Measurements from ENCODE around the gene CEP85.

The CEP85 gene

DNA sequence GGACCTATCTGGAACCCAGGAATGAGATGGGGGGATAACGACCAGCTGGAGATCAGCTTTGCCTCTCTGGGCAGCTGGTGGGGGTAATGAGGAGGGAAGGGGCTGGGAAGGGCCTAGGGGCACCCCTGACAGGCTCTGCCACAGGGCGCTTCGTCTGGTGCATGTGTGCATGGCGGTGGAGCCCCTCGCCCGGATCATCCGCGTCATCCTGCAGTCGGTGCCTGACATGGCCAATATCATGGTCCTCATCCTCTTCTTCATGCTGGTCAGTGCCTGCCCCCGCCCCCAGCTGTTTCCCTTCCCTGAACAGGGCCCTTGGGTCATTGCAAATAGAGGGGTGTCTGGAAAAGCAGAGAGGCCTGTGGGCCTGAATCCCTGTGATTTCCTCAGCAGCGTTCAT, 36.2 kb upstream of the CEP85 start:
- Histone ChIP-seq H3K4me1 (ENCODE audit: control insufficient read depth in 5 of 5, insufficient read depth in 5 of 5, low read length in 5 of 5) (peaks cover 0 to 7% (median 6%) of the 10 kb centered on the region in 5 donors), H3K9ac (ENCODE audit: low read length in 5 of 5) (no peak overlapping the region), H3K27ac (ENCODE audit: low read depth, low read length) (no peak overlapping the region), H3K9me3 (ENCODE audit: control insufficient read depth in 5 of 5, low read length in 5 of 5) (peaks cover 0 to 2% (median 0%) of the 10 kb centered on the region in 5 donors), H3K36me3 (ENCODE audit: control insufficient read depth in 5 of 5, insufficient read depth in 5 of 5, low read length in 5 of 5) (no peaks in the 10 kb centered on the region), H3K4me3 (ENCODE audit: low read depth in 1 of 5, low read length in 5 of 5) (no peak overlapping the region), H3K27me3 (ENCODE audit: control insufficient read depth in 5 of 5, insufficient read depth in 4 of 5, low read length in 5 of 5) (peaks cover 3 to 14% (median 8%) of the 10 kb centered on the region in 5 donors)

- H3K4me1 ChIP-seq (ENCODE audit: control insufficient read depth in 5 of 5, insufficient read depth in 5 of 5, low read length in 5 of 5) = peaks cover 0 to 7% (median 6%) of the 10 kb centered on the region in 5 donors
- H3K9me3 ChIP-seq (ENCODE audit: control insufficient read depth in 5 of 5, low read length in 5 of 5) = peaks cover 0 to 2% (median 0%) of the 10 kb centered on the region in 5 donors
- no peaks in the 10 kb centered on the region for H3K36me3 ChIP-seq (ENCODE audit: control insufficient read depth in 5 of 5, insufficient read depth in 5 of 5, low read length in 5 of 5)
Measured at GRCh38 chr1:26200413-26200812, 33.6 kb upstream of the CEP85 start.

DNA sequence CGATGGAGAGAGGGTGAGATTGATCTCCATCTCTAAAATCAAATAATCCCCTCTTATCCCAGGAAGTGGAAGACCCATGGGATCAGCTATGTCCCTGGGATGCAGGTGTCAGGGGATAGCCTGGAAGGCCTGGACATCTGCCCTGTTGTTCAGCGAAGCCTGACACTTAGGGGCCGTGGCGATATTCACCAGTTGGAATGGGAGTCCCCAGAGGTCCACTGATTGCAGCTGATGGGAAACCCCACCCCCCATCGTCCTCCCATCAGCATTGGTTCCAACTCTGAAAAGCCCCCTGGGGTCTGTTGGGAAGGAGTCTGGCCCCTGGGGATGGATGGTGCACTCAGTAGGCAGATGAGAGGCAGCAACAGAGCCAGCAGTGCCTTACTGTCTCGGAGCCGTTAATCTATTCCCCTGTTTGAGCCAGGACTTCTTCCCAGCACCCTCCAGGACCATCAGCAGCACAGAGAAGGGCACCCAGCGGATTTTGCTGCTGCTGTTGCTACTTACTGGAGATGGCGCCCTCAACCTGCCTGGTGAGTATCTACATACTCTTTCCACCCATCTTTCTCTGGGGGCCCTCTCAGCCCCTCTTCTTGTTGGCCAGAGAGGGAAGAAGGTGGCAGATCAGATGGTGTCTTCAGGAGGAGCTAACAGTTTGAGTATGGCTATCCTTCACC, 30.2 kb upstream of the CEP85 start:
- H3K9me3 ChIP-seq (ENCODE audit: control insufficient read depth in 5 of 5, low read length in 5 of 5) = peaks cover 0 to 2% (median 0%) of the 10 kb centered on the region in 5 donors
- H3K4me1 ChIP-seq (ENCODE audit: control insufficient read depth in 5 of 5, insufficient read depth in 5 of 5, low read length in 5 of 5) = peaks cover 0 to 7% (median 6%) of the 10 kb centered on the region in 5 donors
- no peak overlapping the region for H3K9ac ChIP-seq (ENCODE audit: low read length in 5 of 5)
- H3K27me3 ChIP-seq (ENCODE audit: control insufficient read depth in 5 of 5, insufficient read depth in 4 of 5, low read length in 5 of 5) = peaks cover 7 to 23% (median 9%) of the 10 kb centered on the region in 5 donors
- H3K4me3 ChIP-seq (ENCODE audit: low read depth in 1 of 5, low read length in 5 of 5) = no peak overlapping the region
- no peak overlapping the region for H3K27ac ChIP-seq (ENCODE audit: low read depth, low read length)
- no peaks in the 10 kb centered on the region for H3K36me3 ChIP-seq (ENCODE audit: control insufficient read depth in 5 of 5, insufficient read depth in 5 of 5, low read length in 5 of 5)

More at GRCh38 chr1:26200413-26200812, 33.6 kb upstream of the CEP85 start:
- Histone ChIP-seq H3K4me3 (ENCODE audit: low read depth in 1 of 5, low read length in 5 of 5) (no peak overlapping the region), H3K27me3 (ENCODE audit: control insufficient read depth in 5 of 5, insufficient read depth in 4 of 5, low read length in 5 of 5) (peaks cover 11 to 23% (median 12%) of the 10 kb centered on the region in 5 donors), H3K27ac (ENCODE audit: low read depth, low read length) (no peak overlapping the region), H3K9ac (ENCODE audit: low read length in 5 of 5) (no peak overlapping the region)

- Histone ChIP-seq H3K27me3 (ENCODE audit: control insufficient read depth in 5 of 5, insufficient read depth in 4 of 5, low read length in 5 of 5) (no peaks in the 10 kb centered on the region), H3K27ac (ENCODE audit: low read depth, low read length) (no peak overlapping the region), H3K4me1 (ENCODE audit: control insufficient read depth in 5 of 5, insufficient read depth in 5 of 5, low read length in 5 of 5) (no peaks in the 10 kb centered on the region), H3K9me3 (ENCODE audit: control insufficient read depth in 5 of 5, low read length in 5 of 5) (no peaks in the 10 kb centered on the region), H3K36me3 (ENCODE audit: control insufficient read depth in 5 of 5, insufficient read depth in 5 of 5, low read length in 5 of 5) (no peaks in the 10 kb centered on the region), H3K9ac (ENCODE audit: low read length in 5 of 5) (no peak overlapping the region), H3K4me3 (ENCODE audit: low read depth in 1 of 5, low read length in 5 of 5) (no peak overlapping the region)
Measured at GRCh38 chr1:26210147-26210870, 23.7 kb upstream of the CEP85 start.

- no peaks in the 10 kb centered on the region for H3K4me1 ChIP-seq (ENCODE audit: control insufficient read depth in 5 of 5, insufficient read depth in 5 of 5, low read length in 5 of 5)
- no peak overlapping the region for H3K9ac ChIP-seq (ENCODE audit: low read length in 5 of 5)
- no peak overlapping the region for H3K27ac ChIP-seq (ENCODE audit: low read depth, low read length)
- H3K27me3 ChIP-seq (ENCODE audit: control insufficient read depth in 5 of 5, insufficient read depth in 4 of 5, low read length in 5 of 5) = no peaks in the 10 kb centered on the region
- H3K36me3 ChIP-seq (ENCODE audit: control insufficient read depth in 5 of 5, insufficient read depth in 5 of 5, low read length in 5 of 5) = no peaks in the 10 kb centered on the region
- no peak overlapping the region for H3K4me3 ChIP-seq (ENCODE audit: low read depth in 1 of 5, low read length in 5 of 5)
- no peaks in the 10 kb centered on the region for H3K9me3 ChIP-seq (ENCODE audit: control insufficient read depth in 5 of 5, low read length in 5 of 5)
Measured at GRCh38 chr1:26212726-26213125, 21.3 kb upstream of the CEP85 start.

DNA sequence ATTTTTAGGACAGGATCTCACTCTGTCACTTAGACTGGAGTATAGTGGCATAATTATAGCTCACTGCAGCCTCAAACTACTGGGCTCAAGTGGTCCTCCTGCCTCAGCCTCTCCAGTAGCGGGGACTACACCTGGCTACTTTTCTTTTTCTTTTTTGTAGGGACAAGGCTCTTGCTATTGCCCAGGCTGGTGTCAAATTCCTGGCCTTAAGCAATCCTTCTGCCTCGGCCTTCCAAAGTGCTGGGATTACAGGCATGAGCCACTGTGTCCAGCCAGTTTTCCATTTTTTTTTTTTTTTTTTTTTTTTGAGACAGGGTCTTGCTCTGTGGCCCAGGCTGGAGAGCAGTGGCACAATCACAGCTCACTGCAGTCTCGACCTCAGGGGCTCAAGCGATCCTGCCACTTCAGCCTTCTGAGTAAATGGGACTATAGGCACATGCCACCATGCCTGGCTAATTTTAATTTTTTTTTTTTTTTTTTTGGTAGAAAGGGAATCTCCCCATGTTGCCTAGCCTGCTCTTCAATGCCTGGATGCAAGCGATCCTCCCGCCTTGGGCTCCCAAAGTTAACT, 20.6 kb upstream of the CEP85 start:
- no peak overlapping the region for H3K4me3 ChIP-seq (ENCODE audit: low read depth in 1 of 5, low read length in 5 of 5)
- no peak overlapping the region for H3K27ac ChIP-seq (ENCODE audit: low read depth, low read length)
- no peaks in the 10 kb centered on the region for H3K27me3 ChIP-seq (ENCODE audit: control insufficient read depth in 5 of 5, insufficient read depth in 4 of 5, low read length in 5 of 5)
- H3K4me1 ChIP-seq (ENCODE audit: control insufficient read depth in 5 of 5, insufficient read depth in 5 of 5, low read length in 5 of 5) = no peaks in the 10 kb centered on the region
- H3K9me3 ChIP-seq (ENCODE audit: control insufficient read depth in 5 of 5, low read length in 5 of 5) = no peaks in the 10 kb centered on the region
- H3K36me3 ChIP-seq (ENCODE audit: control insufficient read depth in 5 of 5, insufficient read depth in 5 of 5, low read length in 5 of 5) = no peaks in the 10 kb centered on the region
- no peak overlapping the region for H3K9ac ChIP-seq (ENCODE audit: low read length in 5 of 5)

GRCh38 chr1:26215246-26215645, 18.8 kb upstream of the CEP85 start:
- Histone ChIP-seq H3K4me1 (ENCODE audit: control insufficient read depth in 5 of 5, insufficient read depth in 5 of 5, low read length in 5 of 5) (no peaks in the 10 kb centered on the region), H3K36me3 (ENCODE audit: control insufficient read depth in 5 of 5, insufficient read depth in 5 of 5, low read length in 5 of 5) (no peaks in the 10 kb centered on the region)

DNA sequence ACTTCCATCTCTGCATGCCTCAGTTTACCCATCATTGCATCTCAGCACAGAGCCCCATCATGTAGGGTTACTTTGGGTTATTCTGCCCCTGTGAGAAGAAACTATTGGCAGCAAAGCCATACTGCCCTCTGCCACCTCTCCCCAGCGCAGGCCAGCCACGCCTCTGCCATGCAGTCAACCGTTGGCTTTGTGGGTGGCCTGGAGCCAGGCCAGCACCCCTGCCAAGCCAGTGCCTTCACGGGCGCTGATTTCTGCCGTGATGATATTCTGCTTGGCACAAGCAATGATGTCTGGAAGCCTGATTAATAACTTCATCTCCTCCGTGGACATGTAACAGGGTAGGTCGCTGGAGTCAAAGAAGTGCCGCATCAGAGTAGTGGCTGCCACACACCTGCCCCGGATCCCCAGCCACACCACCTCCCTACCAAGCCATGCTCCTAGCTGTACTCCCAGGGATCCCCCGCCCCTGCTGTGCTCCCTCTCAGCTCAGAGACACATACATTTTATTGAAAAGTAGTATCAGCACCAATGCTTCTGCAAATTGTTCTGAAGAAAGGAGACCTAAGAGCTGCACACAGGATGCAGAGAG, 15.0 kb upstream of the CEP85 start:
- Histone ChIP-seq H3K27ac (ENCODE audit: low read depth, low read length) (no peak overlapping the region), H3K4me1 (ENCODE audit: control insufficient read depth in 5 of 5, insufficient read depth in 5 of 5, low read length in 5 of 5) (no peaks in the 10 kb centered on the region), H3K4me3 (ENCODE audit: low read depth in 1 of 5, low read length in 5 of 5) (no peak overlapping the region), H3K36me3 (ENCODE audit: control insufficient read depth in 5 of 5, insufficient read depth in 5 of 5, low read length in 5 of 5) (no peaks in the 10 kb centered on the region), H3K27me3 (ENCODE audit: control insufficient read depth in 5 of 5, insufficient read depth in 4 of 5, low read length in 5 of 5) (peaks cover 0 to 13% (median 3%) of the 10 kb centered on the region in 5 donors), H3K9ac (ENCODE audit: low read length in 5 of 5) (no peak overlapping the region), H3K9me3 (ENCODE audit: control insufficient read depth in 5 of 5, low read length in 5 of 5) (no peaks in the 10 kb centered on the region)

More at GRCh38 chr1:26215246-26215645, 18.8 kb upstream of the CEP85 start:
- H3K27me3 ChIP-seq (ENCODE audit: control insufficient read depth in 5 of 5, insufficient read depth in 4 of 5, low read length in 5 of 5) = peaks cover 0 to 4% (median 0%) of the 10 kb centered on the region in 5 donors
- no peak overlapping the region for H3K4me3 ChIP-seq (ENCODE audit: low read depth in 1 of 5, low read length in 5 of 5)
- H3K27ac ChIP-seq (ENCODE audit: low read depth, low read length) = no peak overlapping the region
- no peaks in the 10 kb centered on the region for H3K9me3 ChIP-seq (ENCODE audit: control insufficient read depth in 5 of 5, low read length in 5 of 5)
- no peak overlapping the region for H3K9ac ChIP-seq (ENCODE audit: low read length in 5 of 5)

DNA sequence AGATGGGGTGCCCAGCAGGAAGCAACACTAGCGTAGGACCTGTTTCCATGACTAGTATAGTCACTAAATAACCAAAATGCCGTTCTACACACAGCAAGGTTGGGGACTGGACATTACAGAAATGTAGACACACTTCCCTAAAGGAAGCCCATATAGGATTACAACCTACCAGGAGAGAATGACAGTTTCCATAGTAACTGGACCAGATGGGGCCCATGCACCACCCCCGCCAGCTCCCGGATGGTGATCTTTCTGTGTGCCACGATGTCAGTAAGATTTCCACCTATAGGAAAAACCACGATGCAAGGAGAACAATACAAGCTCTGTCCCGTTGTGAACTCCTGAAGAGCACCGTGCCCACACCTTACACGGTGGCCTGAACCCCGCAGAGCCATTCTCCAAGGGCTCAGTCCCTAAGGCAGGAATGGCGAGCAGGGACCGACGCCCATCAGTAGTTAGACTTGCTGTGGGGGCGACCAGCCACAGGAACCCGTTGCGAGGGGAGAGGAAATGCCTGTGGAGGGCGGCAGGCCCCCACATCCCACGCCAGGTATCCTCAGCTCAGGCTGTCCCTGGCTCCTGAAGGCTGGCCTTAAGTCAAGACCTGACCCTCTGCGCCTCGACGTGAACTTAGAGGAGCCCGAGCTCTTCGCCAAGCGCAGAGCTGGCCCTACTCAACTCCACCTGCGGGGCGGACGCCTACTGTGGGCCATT, 13.6 kb upstream of the CEP85 start:
- Histone ChIP-seq H3K27ac (ENCODE audit: low read depth, low read length) (no peak overlapping the region), H3K4me3 (ENCODE audit: low read depth in 1 of 5, low read length in 5 of 5) (no peak overlapping the region), H3K36me3 (ENCODE audit: control insufficient read depth in 5 of 5, insufficient read depth in 5 of 5, low read length in 5 of 5) (no peaks in the 10 kb centered on the region), H3K9ac (ENCODE audit: low read length in 5 of 5) (no peak overlapping the region), H3K9me3 (ENCODE audit: control insufficient read depth in 5 of 5, low read length in 5 of 5) (no peaks in the 10 kb centered on the region), H3K27me3 (ENCODE audit: control insufficient read depth in 5 of 5, insufficient read depth in 4 of 5, low read length in 5 of 5) (peaks cover 0 to 18% (median 6%) of the 10 kb centered on the region in 5 donors), H3K4me1 (ENCODE audit: control insufficient read depth in 5 of 5, insufficient read depth in 5 of 5, low read length in 5 of 5) (peaks cover 0 to 6% (median 6%) of the 10 kb centered on the region in 5 donors)

All from subcutaneous abdominal adipose tissue (tissue), 5 donors.